LNCAP (cell line): ENCODE results near the gene PRR5L.

ENCODE experiments used
- CTCF ChIP-seq: fragments of 450-650 bp; IDR thresholded peaks from 2 replicates; pipeline ENCODE4 v1.5.1; 2017; ENCODE audit warnings: mild to moderate bottlenecking

PRR5L gene

GRCh38 chr11:36363361-36364268 is 67.5 kb downstream of the PRR5L start:
- TF ChIP-seq CTCF = no peak

GRCh38 chr11:36364551-36365325 is 68.7 kb downstream of the PRR5L start:
- TF ChIP-seq CTCF = no peak

GRCh38 chr11:36365907-36366306 is 69.8 kb downstream of the PRR5L start:
- no peak for TF ChIP-seq CTCF

GRCh38 chr11:36367806-36368680 is 72.0 kb downstream of the PRR5L start:
- TF ChIP-seq CTCF = no peak

- no peak for TF ChIP-seq CTCF
These were observed 75.1 kb downstream of the PRR5L start for GRCh38 chr11:36371181-36371580.

- TF ChIP-seq CTCF = no peak
These were observed 75.5 kb downstream of the PRR5L start for GRCh38 chr11:36371590-36371989.
